T-helper 1 cell treated with Interleukin-12 subunit alpha and Interleukin-12 subunit beta and Interleukin-4 antibody, amounts not matched to agents 30 μg/mL and 1 μg/mL, for 36 hours (primary cell): ENCODE data around the gene SH3BP2.

Source experiments
- H3K27ac Mint-ChIP-seq: one replicate; pipeline ENCODE4 v1.8.0; 2021; ENCODE audit warnings: mild to moderate bottlenecking, mixed read lengths
- H3K27me3 Mint-ChIP-seq: one replicate; pipeline ENCODE4 v1.8.0; 2021; ENCODE audit warnings: low read depth, mixed read lengths
- H3K36me3 Mint-ChIP-seq: one replicate; pipeline ENCODE4 v1.8.0; 2021; ENCODE audit warnings: low read depth, mixed read lengths
- H3K4me1 Mint-ChIP-seq: one replicate; pipeline ENCODE4 v1.8.0; 2021; ENCODE audit warnings: low read depth, mixed read lengths
- H3K4me3 Mint-ChIP-seq: one replicate; pipeline ENCODE4 v1.8.0; 2021; ENCODE audit warnings: mild to moderate bottlenecking, moderate library complexity, mixed read lengths
- H3K9me3 Mint-ChIP-seq: one replicate; pipeline ENCODE4 v1.8.0; 2021; ENCODE audit warnings: mixed read lengths

SH3BP2 gene

DNA sequence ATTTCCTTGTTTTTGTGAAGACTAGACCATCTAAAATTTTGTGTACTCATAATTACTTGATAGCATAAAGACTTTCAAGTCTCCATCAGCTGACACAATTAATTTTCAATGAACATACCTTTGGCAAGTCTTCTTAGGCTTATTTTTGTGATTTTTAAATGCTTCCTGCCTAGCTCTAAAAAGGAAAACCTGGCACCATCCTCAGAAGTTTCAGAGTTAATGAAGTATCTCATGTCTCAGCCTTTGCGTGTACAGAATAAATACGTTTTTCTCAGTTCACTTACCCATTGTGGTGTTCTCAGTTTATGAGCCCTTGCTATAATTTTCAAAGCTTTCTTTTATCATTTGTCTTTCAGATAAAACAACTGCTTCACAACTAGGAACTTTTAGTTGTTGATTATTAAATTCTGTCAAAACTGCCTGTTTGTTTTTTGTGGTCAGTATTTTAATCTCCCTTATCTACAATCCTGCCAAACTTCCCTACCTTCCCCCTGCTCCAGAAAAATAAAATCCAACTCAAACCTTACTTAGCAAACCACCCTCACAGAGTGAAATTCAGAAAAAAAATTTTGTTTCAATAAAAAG is 72.4 kb downstream of the SH3BP2 start:
- Mint-ChIP-seq H3K36me3 (peaks cover 6% of the 10 kb centered on the region), H3K9me3 (no peaks in the 10 kb centered on the region), H3K4me3 (no peak overlapping the region), H3K4me1 (peaks cover 31% of the 10 kb centered on the region), H3K27ac (no peak overlapping the region), H3K27me3 (no peaks in the 10 kb centered on the region)

DNA sequence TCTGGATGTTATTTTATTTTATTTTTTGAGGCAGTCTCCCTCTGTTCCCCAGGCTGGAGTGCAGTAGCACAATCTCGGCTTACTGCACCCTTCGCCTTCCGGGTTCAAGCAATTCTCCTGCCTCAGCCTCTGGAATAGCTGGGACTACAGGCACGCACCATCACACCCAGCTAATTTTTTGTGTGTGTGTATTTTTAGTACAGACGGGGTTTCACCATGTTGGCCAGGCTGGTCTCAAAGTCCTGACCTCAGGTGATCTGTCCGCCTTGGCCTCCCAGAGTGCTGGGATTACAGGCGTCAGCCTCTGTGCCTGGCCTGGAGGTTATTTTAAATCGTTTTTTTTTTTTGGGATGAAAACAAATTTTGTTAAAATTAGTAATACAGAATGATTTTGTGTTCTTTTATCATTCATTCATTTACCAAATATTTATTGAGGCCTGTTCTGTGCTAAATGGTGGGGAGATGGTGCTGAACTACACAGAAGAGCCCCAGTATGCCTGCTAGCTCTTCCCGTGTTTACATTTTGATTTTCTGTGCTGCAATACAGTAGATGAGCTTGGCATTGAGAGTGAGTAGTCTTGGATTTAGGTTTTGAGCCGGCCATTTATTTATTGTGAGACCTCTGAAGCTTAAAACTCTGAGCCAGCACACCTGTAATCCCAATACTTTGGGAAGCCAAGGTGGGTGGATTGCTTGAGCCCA is 73.4 kb downstream of the SH3BP2 start:
- H3K4me3 Mint-ChIP-seq: no peak overlapping the region
- H3K9me3 Mint-ChIP-seq: no peaks in the 10 kb centered on the region
- H3K36me3 Mint-ChIP-seq: peaks cover 10% of the 10 kb centered on the region
- peaks cover 25% of the 10 kb centered on the region for H3K4me1 Mint-ChIP-seq
- H3K27me3 Mint-ChIP-seq: no peaks in the 10 kb centered on the region
- no peak overlapping the region for H3K27ac Mint-ChIP-seq

DNA sequence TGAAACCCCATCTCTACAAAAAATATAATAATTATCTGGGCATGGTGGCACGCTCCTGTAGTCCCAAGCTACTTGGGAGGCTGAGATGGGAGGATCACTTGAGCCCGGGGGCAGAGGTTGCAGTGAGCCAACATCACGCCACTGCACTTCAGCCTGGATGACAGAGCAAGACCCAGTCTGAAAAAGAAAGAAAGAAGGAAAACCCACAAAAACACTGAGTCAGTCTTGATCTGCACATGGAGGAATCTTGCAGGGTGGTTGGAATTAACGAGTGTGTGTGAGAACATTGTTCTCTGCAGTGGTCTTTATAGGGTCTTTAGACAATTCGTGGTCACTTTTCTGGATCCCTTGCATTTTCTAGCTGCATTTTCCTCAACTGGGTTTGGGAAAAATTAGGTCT is 74.0 kb downstream of the SH3BP2 start:
- Mint-ChIP-seq H3K4me1 (peaks cover 27% of the 10 kb centered on the region), H3K27ac (no peak overlapping the region), H3K27me3 (no peaks in the 10 kb centered on the region), H3K36me3 (peaks cover 10% of the 10 kb centered on the region), H3K9me3 (no peaks in the 10 kb centered on the region), H3K4me3 (no peak overlapping the region)

DNA sequence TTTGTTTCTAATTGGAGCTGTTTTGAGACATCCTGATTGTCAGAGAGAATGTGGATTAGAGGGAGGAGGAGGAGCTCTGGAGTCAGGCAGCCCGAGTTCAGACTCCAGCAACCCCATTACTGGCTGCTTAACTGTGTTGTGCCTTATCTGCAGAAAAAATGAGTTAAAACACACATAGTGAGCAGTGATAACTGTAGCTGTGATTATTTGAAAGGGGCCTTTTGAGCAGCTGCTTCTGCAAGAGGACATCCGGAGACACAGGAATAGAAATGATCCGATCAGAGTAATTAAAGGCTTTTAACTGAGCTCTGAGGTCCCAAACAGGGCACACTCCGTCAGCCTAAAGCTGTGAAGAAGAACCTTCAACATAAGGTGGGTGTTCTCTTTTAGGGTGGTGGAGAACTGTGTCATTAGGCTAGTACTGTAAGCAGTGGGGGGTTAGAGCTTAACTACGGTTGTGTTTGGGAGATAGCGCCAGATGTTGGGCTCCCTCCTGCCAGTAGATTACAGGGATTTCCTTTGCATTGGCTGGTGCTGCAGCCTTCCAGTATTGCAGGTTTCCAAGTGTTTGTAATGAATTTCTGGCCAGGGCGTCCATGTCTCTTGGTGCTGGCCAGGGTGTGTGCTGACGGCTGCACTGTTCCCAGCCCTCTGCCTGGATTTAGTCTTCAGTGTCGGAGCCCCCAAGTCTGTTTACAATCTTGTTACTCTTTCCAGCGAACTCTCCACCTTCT is 75.0 kb downstream of the SH3BP2 start:
- Mint-ChIP-seq H3K4me3 (no peak overlapping the region), H3K4me1 (peaks cover 20% of the 10 kb centered on the region), H3K36me3 (peaks cover 10% of the 10 kb centered on the region), H3K27me3 (no peaks in the 10 kb centered on the region), H3K9me3 (no peaks in the 10 kb centered on the region), H3K27ac (no peak overlapping the region)

DNA sequence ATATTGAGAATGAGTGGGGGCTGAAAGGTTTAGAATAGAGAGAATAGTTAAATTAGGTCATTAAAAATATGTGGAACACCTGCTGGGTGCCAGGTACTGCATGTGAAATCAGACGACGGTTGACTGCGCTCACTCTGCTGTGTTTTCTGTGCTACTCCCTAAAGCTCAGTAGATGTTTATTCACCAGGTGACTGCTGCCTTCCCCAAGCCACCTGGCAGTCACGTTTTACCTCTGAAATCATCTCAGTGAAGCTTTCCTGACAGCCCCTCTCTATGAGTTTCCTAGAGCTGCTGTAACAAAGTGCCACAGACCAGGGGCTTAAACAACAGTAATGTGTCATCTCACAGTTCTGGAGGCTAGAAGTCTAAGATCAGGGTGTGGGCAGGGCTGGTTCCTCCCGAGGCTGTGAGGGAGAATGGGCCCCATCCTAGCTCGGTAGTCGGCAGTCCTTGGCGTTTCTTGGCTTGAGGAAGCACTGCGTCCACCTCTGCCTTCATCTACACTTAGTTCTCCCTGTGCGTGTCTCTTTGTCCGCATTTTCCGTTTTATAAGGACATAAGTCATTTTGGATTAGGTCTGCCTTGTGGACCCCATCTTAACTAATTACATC is 76.1 kb downstream of the SH3BP2 start:
- peaks cover 25% of the 10 kb centered on the region for H3K4me1 Mint-ChIP-seq
- H3K27ac Mint-ChIP-seq: no peak overlapping the region
- no peaks in the 10 kb centered on the region for H3K27me3 Mint-ChIP-seq
- H3K36me3 Mint-ChIP-seq: peaks cover 10% of the 10 kb centered on the region
- H3K9me3 Mint-ChIP-seq: no peaks in the 10 kb centered on the region
- H3K4me3 Mint-ChIP-seq: no peak overlapping the region

DNA sequence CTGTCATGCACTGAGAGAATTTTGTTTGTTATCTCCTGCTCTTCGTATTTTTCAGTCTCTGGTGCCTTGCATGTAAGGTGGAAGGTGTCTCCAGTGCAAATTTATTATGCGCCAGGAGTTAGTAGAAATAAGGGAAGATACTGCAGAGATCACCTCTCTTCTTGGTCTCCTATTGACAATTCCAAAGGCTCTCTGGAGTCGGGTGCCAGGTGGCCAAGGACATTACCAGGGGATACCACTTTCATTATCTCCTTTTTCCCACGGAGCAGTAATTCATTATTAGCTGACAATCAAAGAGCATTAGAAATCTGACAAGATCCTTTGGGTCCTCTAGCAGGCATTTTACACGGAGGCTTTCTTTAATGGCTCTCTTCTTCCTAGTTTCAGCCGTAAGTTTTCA is 76.8 kb downstream of the SH3BP2 start:
- Mint-ChIP-seq H3K27ac (no peak overlapping the region), H3K4me3 (no peak overlapping the region), H3K27me3 (no peaks in the 10 kb centered on the region), H3K9me3 (no peaks in the 10 kb centered on the region), H3K4me1 (peaks cover 25% of the 10 kb centered on the region), H3K36me3 (peaks cover 10% of the 10 kb centered on the region)

DNA sequence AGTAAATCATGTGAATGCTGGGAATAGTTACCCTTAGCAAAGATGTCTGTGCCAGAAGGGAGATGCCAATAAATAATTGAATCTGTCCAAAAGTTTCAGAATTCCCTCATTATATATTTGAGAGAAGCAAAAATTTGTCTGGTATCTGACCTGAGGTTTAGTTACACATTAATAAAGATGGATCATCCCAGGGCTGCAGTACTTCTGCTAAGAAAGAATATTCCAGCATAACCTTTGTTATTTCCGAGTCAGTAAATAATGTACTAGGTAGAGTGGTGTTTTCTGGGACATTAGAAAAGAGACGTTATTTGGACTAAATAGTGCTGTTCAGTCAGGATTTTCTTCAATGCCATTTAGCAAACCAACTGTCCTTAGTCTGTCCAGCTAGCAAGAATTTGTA is 77.2 kb downstream of the SH3BP2 start:
- Mint-ChIP-seq H3K4me3 (no peak overlapping the region), H3K27ac (no peak overlapping the region), H3K4me1 (peaks cover 22% of the 10 kb centered on the region), H3K36me3 (peaks cover 10% of the 10 kb centered on the region), H3K27me3 (no peaks in the 10 kb centered on the region), H3K9me3 (no peaks in the 10 kb centered on the region)

DNA sequence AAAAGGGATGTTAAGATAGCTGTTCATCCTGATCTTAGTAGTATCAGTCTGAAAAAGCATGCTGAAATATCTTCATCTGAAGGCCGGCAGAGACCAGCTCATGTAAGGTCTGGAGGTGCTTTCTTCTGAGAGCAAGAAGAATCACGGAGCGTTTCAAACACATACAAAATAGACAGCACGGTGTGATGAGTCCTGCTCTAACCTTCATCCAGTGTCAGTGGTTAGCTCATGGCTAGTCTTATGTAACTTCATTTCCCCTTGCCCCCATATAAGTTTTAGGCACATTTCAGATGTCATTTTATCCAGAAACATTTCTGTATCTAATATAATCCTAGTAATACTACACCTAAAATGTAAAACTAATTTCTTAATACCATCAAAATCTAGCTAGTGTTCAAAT is 78.6 kb downstream of the SH3BP2 start:
- H3K9me3 Mint-ChIP-seq: no peaks in the 10 kb centered on the region
- no peak overlapping the region for H3K4me3 Mint-ChIP-seq
- H3K27ac Mint-ChIP-seq: no peak overlapping the region
- no peaks in the 10 kb centered on the region for H3K27me3 Mint-ChIP-seq
- peaks cover 21% of the 10 kb centered on the region for H3K4me1 Mint-ChIP-seq
- peaks cover 12% of the 10 kb centered on the region for H3K36me3 Mint-ChIP-seq

DNA sequence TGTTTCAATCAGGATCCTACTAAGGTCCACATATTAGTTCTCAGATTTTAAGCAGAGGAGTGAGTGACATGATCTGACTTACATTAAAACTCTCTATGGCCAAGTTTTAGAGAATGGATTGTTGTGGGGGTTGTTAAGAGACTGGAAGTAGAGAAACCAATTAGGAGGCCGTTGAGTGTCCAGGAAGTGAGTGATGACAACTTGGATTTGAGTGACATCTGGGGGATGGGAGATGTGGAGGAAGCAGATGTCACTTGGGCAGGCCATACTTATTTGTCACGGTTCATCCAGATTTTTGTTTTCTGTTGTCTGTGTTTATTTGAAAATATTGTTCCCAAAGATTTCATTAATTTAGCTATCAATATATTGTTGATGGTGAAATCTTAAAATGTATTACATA is 79.0 kb downstream of the SH3BP2 start:
- no peak overlapping the region for H3K4me3 Mint-ChIP-seq
- peaks cover 11% of the 10 kb centered on the region for H3K36me3 Mint-ChIP-seq
- H3K9me3 Mint-ChIP-seq: no peaks in the 10 kb centered on the region
- peak overlapping the region; percentile 58 for H3K27ac Mint-ChIP-seq
- no peaks in the 10 kb centered on the region for H3K27me3 Mint-ChIP-seq
- H3K4me1 Mint-ChIP-seq: peaks cover 18% of the 10 kb centered on the region

DNA sequence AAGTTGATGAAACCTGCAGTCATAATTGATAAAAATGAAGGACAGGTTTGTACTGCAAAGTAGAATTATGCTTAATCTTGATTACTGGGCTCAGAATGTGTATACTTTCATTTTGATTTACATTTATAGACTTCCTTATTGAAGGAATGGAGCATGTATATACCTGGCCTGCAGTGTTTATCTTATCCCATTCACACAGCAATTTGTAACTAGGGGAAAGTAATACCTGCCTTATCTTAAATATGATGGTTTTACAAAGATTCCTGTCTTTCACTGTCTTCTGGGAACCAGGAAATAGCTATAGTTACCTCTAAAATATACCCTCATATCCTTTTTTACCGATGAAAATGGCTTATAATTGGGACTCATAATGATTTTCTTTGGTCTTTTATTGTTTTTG is 80.4 kb downstream of the SH3BP2 start:
- no peak overlapping the region for H3K27ac Mint-ChIP-seq
- H3K27me3 Mint-ChIP-seq: no peaks in the 10 kb centered on the region
- no peak overlapping the region for H3K4me3 Mint-ChIP-seq
- H3K36me3 Mint-ChIP-seq: peaks cover 18% of the 10 kb centered on the region
- peaks cover 24% of the 10 kb centered on the region for H3K4me1 Mint-ChIP-seq
- no peaks in the 10 kb centered on the region for H3K9me3 Mint-ChIP-seq

DNA sequence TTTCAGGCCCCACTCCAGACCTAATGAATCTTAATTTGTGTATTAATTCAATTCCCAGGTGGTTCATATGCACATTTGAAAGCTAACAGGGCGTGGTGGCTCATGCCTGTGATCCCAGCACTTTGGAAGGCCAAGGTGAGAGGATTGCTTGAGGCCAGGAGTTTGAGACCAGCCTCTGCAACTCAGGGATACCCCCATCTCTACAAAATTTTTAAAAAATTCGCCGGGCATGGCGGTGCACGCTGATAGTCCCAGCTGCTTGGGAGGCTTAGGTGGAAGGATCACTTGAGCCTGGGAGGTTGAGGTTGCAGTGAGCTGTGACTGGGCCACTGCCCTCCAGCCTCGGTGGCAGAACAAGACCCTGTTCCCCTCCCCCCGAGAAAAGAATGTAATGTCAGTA is 82.0 kb downstream of the SH3BP2 start:
- H3K4me3 Mint-ChIP-seq: no peak overlapping the region
- H3K27me3 Mint-ChIP-seq: no peaks in the 10 kb centered on the region
- peaks cover 20% of the 10 kb centered on the region for H3K36me3 Mint-ChIP-seq
- no peak overlapping the region for H3K27ac Mint-ChIP-seq
- H3K4me1 Mint-ChIP-seq: peaks cover 27% of the 10 kb centered on the region
- no peaks in the 10 kb centered on the region for H3K9me3 Mint-ChIP-seq

DNA sequence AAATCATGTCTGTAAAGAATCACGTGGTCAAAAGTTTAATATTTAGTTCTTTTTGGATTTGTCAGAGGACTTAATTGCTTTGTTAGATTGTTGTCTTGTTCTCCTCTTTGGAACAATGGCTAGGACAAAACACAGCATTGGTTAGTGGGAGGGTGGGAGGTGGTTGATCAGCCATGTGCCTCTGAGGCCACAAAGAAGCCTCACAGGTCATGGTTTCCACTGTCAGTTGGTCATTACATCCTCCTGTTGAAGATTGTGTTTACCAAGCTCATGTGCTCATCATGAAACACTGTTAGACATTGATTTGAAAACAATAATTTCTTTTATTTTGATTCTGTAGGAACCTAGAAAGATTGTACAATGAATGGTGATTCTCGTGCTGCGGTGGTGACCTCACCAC is 82.7 kb downstream of the SH3BP2 start:
- Mint-ChIP-seq H3K36me3 (peaks cover 22% of the 10 kb centered on the region), H3K4me3 (no peak overlapping the region), H3K27me3 (no peaks in the 10 kb centered on the region)

DNA sequence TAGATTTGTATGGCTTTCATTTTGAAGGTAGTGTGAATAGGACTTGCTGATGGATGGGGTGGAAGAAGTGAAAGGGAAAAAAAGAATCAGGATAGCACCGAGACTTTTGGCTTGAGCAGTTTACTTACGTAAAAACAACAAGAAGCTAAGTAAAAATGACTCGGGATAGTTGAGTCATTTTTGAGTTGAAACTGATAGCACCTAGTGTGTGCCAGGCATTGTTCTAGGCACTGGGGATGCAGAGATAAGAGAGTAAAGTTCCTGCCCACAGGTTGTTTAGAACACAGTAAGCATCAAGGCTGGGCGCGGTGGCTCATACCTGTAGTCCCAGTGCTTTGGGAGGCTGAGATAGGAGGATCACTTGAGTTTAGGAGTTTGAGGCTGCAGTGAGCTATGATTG is 85.5 kb downstream of the SH3BP2 start:
- no peaks in the 10 kb centered on the region for H3K9me3 Mint-ChIP-seq
- H3K27ac Mint-ChIP-seq: no peak overlapping the region
- peaks cover 21% of the 10 kb centered on the region for H3K36me3 Mint-ChIP-seq
- H3K27me3 Mint-ChIP-seq: no peaks in the 10 kb centered on the region
- peaks cover 15% of the 10 kb centered on the region for H3K4me1 Mint-ChIP-seq
- H3K4me3 Mint-ChIP-seq: no peak overlapping the region

More for the DNA sequence above, 82.7 kb downstream of the SH3BP2 start:
- Mint-ChIP-seq H3K4me1 (peaks cover 26% of the 10 kb centered on the region), H3K27ac (no peak overlapping the region), H3K9me3 (no peaks in the 10 kb centered on the region)

DNA sequence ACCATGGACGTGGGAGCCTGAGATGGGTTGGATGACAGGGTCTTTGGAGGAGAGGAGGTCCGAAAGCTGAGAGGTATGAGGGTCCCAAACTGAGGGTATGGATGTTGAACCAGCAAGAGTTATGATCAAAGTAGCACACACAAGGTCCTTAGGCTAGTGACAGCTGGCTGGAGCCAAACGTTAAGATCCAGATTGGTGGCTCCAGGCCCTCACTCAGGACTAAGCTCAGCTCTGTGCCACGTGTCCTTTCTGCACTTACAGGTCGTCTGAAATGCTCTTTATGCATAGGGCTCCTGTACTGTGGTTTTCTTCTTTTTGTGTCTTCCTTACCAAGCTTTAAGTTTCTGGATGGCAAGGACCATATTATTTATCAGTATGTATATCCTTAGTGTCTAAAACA is 86.1 kb downstream of the SH3BP2 start:
- H3K27me3 Mint-ChIP-seq: no peaks in the 10 kb centered on the region
- H3K36me3 Mint-ChIP-seq: peaks cover 24% of the 10 kb centered on the region
- H3K27ac Mint-ChIP-seq: peak overlapping the region; percentile 21
- no peak overlapping the region for H3K4me3 Mint-ChIP-seq
- no peaks in the 10 kb centered on the region for H3K9me3 Mint-ChIP-seq
- peaks cover 14% of the 10 kb centered on the region for H3K4me1 Mint-ChIP-seq

DNA sequence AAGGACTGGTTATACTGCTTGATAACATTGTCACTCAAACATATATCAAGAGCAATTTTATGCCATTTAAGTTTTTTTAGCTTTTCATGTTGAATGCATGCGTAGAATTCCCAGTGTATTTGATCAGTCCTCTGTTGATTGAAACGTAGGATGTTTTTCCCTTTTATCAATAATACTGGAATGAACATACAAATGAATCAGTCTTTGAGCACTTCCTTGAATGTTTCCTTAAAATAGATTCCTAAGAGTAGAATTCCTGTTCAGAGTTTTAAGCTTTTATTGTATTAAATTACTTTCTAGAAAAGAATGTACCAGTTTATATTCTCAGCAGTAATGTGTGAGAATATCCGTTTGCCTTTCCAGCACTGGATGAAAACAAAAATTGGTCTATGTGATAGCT is 88.5 kb downstream of the SH3BP2 start:
- Mint-ChIP-seq H3K9me3 (no peaks in the 10 kb centered on the region), H3K4me3 (no peak overlapping the region), H3K36me3 (peaks cover 36% of the 10 kb centered on the region), H3K4me1 (peaks cover 14% of the 10 kb centered on the region), H3K27ac (no peak overlapping the region), H3K27me3 (no peaks in the 10 kb centered on the region)
